NCI-H510A treated with DMSO at 0.1 percent for 48 hours (cell line): ENCODE results near the gene C19orf25.

Experiments
- DNase-seq: peaks from one replicate; lab custom pipeline; 2025; lab: John Stamatoyannopoulos, UW

The C19orf25 gene

DNA sequence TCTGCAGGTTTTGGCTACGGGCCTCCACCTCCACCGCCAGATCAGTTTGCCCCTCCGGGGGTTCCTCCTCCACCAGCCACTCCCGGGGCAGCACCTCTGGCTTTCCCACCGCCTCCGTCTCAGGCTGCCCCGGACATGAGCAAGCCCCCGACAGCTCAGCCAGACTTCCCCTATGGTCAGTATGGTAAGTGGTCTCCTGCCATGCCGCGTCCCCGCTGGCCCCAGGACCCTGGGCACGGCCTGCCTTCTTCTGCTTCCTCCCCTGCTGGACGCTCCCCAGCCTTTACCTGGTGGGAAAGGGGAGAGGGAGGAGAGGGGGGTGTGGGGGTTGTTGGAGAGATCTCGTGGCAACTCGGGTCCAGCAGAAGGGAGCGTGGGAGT, 46.5 kb downstream of the C19orf25 start:
- DNase-seq = no peak

DNA sequence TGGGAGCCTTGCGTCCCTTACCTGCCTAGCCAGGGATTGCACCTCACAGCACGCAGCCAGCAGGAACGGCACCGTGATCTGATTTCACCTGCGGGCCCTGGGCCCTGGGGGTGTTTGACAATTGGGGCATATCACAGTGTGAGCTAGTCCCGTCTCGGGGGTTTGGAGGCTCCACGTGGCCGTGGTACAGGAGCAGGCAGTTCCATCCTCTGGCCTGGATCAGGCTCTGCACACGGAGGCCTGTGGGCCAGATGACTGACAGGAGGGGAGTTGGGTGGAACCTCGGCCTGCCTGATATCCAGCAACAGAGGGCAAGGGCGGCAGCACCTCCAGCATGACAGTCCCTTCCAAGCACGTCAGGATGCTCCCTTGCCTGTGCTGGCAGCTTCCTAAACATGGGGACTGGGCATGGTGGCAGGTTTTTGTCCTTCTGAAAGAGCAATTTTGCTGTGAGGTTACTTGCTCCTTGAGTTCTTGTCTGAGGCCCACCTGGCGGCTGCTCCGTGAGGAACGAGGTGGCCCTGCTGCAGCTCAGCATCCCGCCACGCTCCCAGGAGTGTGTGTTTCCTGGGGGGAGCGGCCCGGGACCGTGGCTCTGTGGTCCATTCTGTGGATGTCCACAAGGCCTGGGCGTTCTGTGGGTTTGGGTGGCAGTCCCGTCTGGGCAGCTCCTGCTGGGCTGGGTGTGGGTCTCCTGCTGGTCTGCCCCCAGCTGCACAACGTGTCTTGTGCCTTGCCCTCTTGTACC, 47.1 kb downstream of the C19orf25 start:
- no peak for DNase-seq

DNA sequence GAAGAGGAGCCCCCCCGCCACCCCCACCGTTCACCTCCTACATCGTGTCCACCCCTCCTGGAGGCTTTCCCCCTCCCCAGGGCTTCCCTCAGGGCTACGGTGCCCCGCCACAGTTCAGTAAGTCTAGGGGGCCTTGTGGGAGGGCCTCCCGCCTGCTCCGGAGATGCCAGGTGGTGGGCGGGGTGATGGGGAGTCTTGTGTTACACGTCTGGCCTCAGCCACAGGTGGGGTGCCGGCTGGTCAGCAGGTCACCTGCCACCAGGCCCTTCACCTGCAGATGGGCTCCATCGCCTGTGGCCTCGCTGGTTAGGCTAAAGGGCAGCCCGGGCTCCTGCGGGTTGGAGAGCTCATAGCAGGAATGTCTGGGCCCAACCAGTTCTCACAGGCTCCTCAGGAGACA, 48.8 kb downstream of the C19orf25 start:
- no peak for DNase-seq

GRCh38 chr19:1429750-1430149, 49.3 kb downstream of the C19orf25 start:
- DNase-seq = no peak

- DNase-seq = no peak
These were observed 50.1 kb downstream of the C19orf25 start for GRCh38 chr19:1428738-1429391.

GRCh38 chr19:1427221-1427920, 51.6 kb downstream of the C19orf25 start:
- no peak for DNase-seq

DNA sequence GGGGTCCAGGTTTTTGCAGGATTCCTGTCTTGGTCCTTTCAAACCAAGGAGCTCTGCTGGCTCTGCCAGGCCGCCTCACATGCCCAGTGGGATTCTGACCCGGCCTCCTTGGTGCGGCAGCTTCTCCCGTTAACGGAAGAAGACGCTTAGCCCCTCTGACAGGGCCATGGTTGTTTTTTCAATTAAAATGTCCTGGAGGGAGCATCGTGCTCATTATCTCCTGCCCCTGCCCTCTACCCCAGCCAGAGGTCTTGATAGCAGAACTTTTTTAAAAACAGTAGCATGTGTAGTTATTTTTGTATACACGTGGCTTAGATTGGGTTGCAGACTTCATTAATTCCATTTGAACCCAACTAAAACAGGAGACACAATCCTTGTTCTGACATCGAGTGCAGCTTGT, 52.3 kb downstream of the C19orf25 start:
- no peak for DNase-seq

DNA sequence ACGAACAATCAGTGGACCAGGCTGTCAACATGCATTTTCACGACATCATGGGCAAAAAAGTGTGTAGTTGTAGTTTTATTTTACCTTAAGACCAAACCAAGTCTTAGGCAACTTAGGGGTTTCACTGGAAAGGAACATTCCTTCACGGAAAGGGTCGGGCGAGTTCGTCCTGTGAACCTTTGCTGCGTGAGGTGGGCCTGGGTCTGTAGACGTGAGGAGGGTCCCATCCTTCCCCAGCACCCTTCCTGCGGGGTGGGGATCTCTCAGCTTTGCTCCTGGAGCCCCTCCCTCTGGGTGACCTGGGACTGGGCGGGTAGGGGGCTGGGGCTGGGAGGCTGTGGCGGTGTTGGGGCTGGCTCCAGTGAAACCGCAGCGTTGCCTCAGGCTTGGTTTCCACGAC, 53.1 kb downstream of the C19orf25 start:
- DNase-seq = no peak

GRCh38 chr19:1425102-1425837, 53.7 kb downstream of the C19orf25 start:
- DNase-seq = no peak

GRCh38 chr19:1424192-1424955, 54.6 kb downstream of the C19orf25 start:
- no peak for DNase-seq

GRCh38 chr19:1423436-1424191, 55.4 kb downstream of the C19orf25 start:
- DNase-seq = no peak
